ENCODE data around the gene IRF6.
A peak's percentile ranks its signal among the peaks of the same experiment; 100 is the strongest.

Gene IRF6

GRCh38 chr1:209766051-209766450 lies 39.9 kb downstream of the IRF6 start:
- TF ChIP-seq CTCF (IDR thresholded peaks at IDR 0.05; ENCODE audit: low read length, missing control alignments), result no peak
- DNase-seq (ENCODE audit: low read depth), result no peak
- H3K4me3 ChIP-seq (replicated peaks; ENCODE audit: low read depth, low read length), result no peak overlapping the region

- TF ChIP-seq CTCF (IDR thresholded peaks at IDR 0.05; ENCODE audit: low read length, missing control alignments), result no peak
These were observed 44.8 kb downstream of the IRF6 start for GRCh38 chr1:209761011-209761635.

GRCh38 chr1:209759829-209760359 lies 46.0 kb downstream of the IRF6 start:
- TF ChIP-seq CTCF (IDR thresholded peaks at IDR 0.05; ENCODE audit: low read length, missing control alignments), result no peak
- no peak for DNase-seq (ENCODE audit: low read depth)
- no peak overlapping the region for H3K4me3 ChIP-seq (replicated peaks; ENCODE audit: low read depth, low read length)

More at GRCh38 chr1:209761011-209761635, 44.8 kb downstream of the IRF6 start:
- peak; percentile 26 for DNase-seq (ENCODE audit: low read depth)
- no peak overlapping the region for H3K4me3 ChIP-seq (replicated peaks; ENCODE audit: low read depth, low read length)

- no peak overlapping the region for H3K4me3 ChIP-seq (replicated peaks; ENCODE audit: low read depth, low read length)
- no peak for DNase-seq (ENCODE audit: low read depth)
- TF ChIP-seq CTCF (IDR thresholded peaks at IDR 0.05; ENCODE audit: low read length, missing control alignments), result no peak
These were observed 47.5 kb downstream of the IRF6 start for GRCh38 chr1:209758400-209758799.

GRCh38 chr1:209756615-209757445 lies 49.1 kb downstream of the IRF6 start:
- no peak for TF ChIP-seq CTCF (IDR thresholded peaks at IDR 0.05; ENCODE audit: low read length, missing control alignments)
- no peak for DNase-seq (ENCODE audit: low read depth)
- no peak overlapping the region for H3K4me3 ChIP-seq (replicated peaks; ENCODE audit: low read depth, low read length)

GRCh38 chr1:209755926-209756614 lies 49.9 kb downstream of the IRF6 start, which contains the start of gene TRAF3IP3:
Gene TRAF3IP3 (plus strand): TSS chr1:209756053. CDS start chr1:209760040, 3,987 bp downstream.
- no peak within 1 kb of the TSS for H3K4me3 ChIP-seq (replicated peaks; ENCODE audit: low read depth, low read length)
- TF ChIP-seq CTCF (IDR thresholded peaks at IDR 0.05; ENCODE audit: low read length, missing control alignments), result no peak
- no peak for DNase-seq (ENCODE audit: low read depth)
